Kidney glomerular epithelial cell (primary cell): ENCODE results near the gene PLA2G4B.

ENCODE experiments used
- DNase-seq: peaks from one replicate; lab custom pipeline; 2025; lab: John Stamatoyannopoulos, UW

The PLA2G4B gene

GRCh38 chr15:41871175-41871905, 32.7 kb downstream of the PLA2G4B start:
- no peak for DNase-seq

DNA sequence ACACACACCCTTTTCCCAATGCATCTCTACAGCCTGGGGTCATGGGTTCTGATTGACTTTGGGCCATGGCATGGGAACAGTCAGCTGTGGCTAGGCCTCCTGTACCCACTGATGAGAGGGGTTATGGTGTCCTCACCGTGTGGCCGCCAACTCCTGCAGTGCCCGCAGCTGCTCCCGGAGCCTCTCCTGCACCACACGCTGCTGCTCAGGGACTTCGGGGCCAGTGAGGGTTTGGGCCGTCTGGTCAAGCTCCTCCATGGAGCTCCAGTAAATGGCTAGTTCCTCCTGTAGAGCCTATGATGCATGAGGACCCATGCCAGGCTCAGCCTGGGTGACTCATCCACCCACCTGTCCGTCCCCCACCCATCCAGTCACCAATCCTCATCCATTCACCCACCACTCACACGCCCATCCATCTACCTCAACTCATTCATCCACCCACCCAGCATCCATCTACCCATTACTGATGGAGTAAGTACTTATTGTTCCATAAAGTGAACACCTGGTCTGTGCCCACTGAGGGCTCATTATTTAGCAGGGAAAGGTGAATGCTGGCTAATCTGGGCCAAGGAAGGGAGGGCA, 33.6 kb downstream of the PLA2G4B start:
- no peak for DNase-seq

DNA sequence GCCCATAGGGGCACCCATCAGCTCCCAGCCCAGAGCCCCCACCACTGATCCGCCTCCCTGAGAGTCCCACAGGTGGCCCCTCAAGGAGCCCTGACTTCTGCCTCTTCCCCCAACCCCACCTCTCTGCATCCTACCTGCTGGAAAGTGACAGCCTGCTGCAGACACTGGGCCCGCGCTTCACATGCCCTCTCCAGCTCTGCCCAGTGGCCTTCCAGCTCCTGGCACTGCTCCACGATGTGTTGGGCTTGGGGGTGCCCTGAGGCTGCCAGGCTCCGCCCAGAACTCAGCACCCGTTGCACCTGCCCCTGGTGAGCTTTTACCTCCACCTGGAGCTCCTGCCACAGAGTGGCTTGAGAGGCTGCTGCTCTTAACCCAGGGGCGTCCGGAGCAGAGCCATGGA, 35.1 kb downstream of the PLA2G4B start:
- no peak for DNase-seq

DNA sequence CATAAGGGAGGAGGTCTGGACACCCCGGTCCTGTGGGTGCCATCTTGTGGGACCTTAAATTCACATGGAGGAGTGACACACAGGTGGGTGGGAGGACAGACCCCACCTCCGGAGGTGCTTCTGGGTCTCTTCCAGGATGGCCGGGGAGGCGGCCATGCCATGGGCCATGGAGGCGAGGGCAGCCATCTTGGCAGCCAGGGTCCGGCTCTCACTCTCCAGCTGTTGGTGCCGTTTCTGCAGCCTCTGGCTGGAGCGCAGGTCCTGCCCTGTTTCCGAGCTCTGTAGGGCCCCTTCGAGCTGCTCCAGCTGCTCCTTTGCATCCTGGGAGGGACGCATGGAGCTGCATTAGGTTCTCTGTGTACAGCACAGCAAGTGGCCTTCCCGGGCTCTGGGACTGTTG, 36.1 kb downstream of the PLA2G4B start:
- no peak for DNase-seq

GRCh38 chr15:41876007-41876406, 37.4 kb downstream of the PLA2G4B start:
- DNase-seq = no peak

DNA sequence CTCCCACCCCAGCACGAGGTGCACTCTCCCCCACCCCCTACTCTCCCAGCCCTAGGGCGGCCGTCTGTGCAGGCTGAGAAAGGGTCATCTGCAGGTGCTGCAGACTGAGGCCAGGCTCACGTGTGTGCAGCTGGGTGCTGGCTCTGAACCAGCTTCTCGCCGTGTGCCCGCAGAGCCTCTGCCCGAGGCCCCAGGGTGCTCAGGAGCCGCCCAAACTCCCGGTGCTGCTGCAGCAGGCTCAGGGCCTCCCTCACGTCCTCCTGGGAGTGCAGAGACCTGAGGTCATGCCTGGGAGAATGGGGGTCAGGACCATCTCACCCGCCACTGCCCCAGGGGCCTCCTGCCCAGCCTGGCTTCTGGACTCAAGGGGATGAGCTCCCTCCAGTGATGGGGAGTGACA, 38.0 kb downstream of the PLA2G4B start:
- DNase-seq = no peak

- no peak for DNase-seq
Measured at GRCh38 chr15:41877631-41878354, 39.1 kb downstream of the PLA2G4B start.

- no peak for DNase-seq
Measured at GRCh38 chr15:41878355-41878699, 39.7 kb downstream of the PLA2G4B start.

DNA sequence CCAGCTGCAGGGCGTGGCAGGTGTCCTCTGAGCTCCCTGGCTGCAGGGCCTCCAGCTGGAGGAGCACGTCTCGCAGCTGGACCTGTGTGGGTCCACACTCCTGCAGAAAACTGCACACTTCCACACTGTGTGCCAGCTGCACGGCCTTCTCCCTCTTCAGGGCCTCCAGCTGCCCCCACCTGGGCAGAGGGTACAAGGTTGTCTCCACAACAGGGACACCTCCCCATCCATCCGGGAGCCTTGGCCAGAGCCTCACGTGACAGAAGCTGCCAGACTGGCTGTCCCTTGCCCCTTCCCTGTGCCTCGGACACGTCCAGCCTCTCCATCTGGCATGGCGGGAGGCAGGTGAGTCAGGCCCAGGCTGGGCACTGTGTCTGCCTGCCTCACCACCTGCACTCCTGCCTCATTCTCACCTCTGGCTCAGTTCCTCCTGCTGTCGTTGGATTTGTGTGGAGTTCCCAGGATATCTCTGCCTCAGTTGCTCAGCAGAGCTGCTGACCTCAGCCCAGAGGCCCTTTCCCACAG, 40.7 kb downstream of the PLA2G4B start:
- no peak for DNase-seq

- DNase-seq = no peak
Measured at GRCh38 chr15:41880156-41880877, 41.7 kb downstream of the PLA2G4B start.

GRCh38 chr15:41881086-41881485, 42.4 kb downstream of the PLA2G4B start:
- DNase-seq = no peak

DNA sequence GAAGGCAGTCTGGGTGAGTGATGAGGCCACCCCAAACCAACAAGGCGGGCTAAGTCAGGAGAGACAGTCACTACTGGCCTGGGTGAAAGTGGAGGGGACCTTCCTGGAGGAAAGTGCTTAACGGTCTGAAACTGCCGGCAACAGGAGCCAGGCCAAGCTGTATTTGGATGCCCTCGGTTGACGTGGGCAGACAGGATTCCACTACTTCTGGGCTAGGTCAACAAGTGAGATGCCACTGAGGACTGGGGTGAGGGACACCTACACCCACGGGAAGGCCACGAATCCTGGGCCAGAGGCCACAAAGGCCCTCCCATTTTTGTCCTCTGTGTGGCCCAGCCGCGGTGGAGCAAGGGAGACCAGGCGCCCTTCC, 42.9 kb downstream of the PLA2G4B start:
- no peak for DNase-seq

- no peak for DNase-seq
Measured at GRCh38 chr15:41881920-41882688, 43.5 kb downstream of the PLA2G4B start.

DNA sequence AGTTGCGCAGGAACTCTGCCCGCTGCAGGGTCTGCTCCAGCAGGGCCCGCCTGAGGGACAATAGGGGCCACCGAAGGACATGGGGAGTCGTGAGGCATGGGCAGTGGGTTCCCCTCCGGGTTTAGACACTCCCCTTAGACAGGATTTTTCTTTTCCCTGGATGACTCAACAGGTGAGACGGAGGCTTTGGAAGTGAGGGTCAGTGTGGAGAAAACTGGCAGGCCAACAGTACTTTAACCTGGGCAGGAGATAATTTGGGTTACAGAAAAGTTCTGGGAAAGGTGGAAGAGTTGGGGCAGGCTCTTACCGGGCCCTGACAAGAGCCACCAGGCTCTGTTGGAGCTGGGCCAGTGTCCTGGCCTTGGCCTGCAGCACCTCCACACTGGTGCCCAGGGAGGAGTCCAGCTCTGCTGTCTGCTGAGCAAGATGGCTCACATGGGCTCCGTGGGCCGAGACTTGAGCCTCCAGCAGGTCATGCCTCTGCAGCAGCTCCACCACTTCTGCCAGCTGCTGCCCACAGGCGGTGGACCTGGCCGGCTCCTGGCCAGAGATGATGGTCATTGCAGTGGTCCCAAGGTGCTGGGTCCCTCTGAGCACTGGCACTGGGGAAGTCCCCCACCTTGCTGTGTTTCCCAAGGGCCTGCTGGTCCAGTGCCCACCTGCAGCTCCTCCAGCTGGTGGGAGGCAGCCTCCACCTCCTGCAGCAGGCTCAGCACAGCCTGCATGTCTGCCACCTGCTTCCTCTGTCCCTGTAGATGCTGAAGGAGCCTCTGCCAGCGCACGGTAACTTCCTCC, 44.2 kb downstream of the PLA2G4B start:
- no peak for DNase-seq

- DNase-seq = no peak
Measured at GRCh38 chr15:41883484-41883825, 44.8 kb downstream of the PLA2G4B start.

- no peak for DNase-seq
Measured at GRCh38 chr15:41884458-41884857, 45.8 kb downstream of the PLA2G4B start.

GRCh38 chr15:41885321-41885720, 46.7 kb downstream of the PLA2G4B start:
- DNase-seq = no peak

DNA sequence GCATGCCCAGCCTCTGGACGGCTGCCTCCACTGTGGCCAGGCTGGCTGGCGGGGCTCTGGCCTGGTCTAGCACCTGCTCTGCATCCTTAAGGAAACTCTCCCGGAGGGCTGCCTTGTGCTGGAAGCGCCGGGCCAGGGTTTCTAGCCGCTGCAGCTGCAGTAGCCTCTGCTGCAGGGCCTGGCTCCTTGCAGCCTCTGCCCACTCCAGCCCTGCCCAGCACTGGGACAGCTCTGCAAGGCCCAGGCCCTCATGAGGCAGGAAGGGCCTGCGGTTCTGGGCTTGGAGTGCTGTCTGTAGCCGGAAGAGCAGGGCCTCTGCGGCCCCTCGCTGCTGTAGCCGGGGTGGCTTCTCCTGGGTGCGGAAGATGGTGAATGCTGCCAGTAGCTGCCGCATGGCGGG, 47.2 kb downstream of the PLA2G4B start:
- DNase-seq = no peak

GRCh38 chr15:41886741-41887140, 48.1 kb downstream of the PLA2G4B start:
- no peak for DNase-seq

- DNase-seq = no peak
Measured at GRCh38 chr15:41887161-41887560, 48.5 kb downstream of the PLA2G4B start.

- no peak for DNase-seq
Measured at GRCh38 chr15:41887893-41888292, 49.2 kb downstream of the PLA2G4B start.
